ENCODE measurements around the gene AKR1C1. TPM values are rescaled to one million over a fixed set of nuclear protein-coding genes. Genes with fewer than 3 reads are reported as not detected.

The AKR1C1 gene
- 79.3 and 99.2 TPM in 2 replicates for total RNA-seq

GRCh38 chr10:4962876-4963814, at the start of gene AKR1C1:
AKR1C1 (plus strand) TSS chr10:4963415; CDS start chr10:4963445, 30 bp downstream.

GRCh38 chr10:5003127-5004029, 40.2 kb downstream of the AKR1C1 start, which contains the start of gene AKR1C2:
AKR1C2 (minus strand) TSS chr10:5003857; CDS start chr10:5003835, 22 bp downstream.

Other genes starting within 250 kb of the AKR1C1 start
- 9.5 and 18.4 TPM in 2 replicates for gene AKR1E2, start 137.2 kb upstream of the AKR1C1 start, total RNA-seq
- gene AKR1C2, start 40.4 kb downstream of the AKR1C1 start, total RNA-seq = 8.2 and 14.9 TPM in 2 replicates
- gene AKR1C3, start 131.0 kb downstream of the AKR1C1 start, total RNA-seq = 42.8 and 74.1 TPM in 2 replicates
- gene AKR1C8, start 221.7 kb downstream of the AKR1C1 start, total RNA-seq = not detected in 2 replicates
- not detected in 2 replicates for gene AKR1C4, start 233.4 kb downstream of the AKR1C1 start, total RNA-seq

Measured in smooth muscle cell of the pulmonary artery (primary cell).